OCI-LY3 (cell line): ENCODE data around the gene WASF2.

ENCODE experiments used
- EZH2phosphoT487 ChIP-seq: fragments of 200-600 bp; shearing (Covaris generic); IDR thresholded peaks from 2 replicates; pipeline ENCODE4 v1.6.1; 2018; ENCODE audit warnings: antibody characterized with exemption, mixed run types, low read depth
- TF ChIP-seq, protein P1 (sequence below): fragments of 200-600, 300-600 bp; sonication (generic); IDR thresholded peaks from 2 replicates; pipeline ENCODE4 v1.5.1; 2014; ENCODE audit warnings: antibody characterized with exemption, low read length, low read depth

DNA sequence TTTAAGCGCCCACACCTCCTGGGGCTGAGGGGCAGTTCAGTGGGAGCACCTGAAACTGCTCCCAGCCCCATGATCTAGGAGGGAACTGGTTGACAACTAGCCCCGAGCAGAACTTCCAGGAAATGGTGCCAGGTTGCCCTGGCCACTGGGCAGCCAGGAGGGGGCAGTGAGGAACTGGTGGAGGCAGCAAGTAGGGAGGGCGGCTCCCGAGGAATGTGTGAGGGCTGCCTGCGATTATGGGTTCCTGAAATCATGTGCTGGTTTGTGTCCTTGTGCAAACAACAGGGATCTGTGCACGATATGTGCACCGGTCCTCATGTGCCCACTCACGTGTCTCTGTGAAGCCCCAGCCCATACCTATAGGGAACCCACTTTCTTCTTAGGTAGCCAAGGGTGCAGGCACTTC is 87.6 kb downstream of the WASF2 start:
- TF ChIP-seq, protein P1, sequence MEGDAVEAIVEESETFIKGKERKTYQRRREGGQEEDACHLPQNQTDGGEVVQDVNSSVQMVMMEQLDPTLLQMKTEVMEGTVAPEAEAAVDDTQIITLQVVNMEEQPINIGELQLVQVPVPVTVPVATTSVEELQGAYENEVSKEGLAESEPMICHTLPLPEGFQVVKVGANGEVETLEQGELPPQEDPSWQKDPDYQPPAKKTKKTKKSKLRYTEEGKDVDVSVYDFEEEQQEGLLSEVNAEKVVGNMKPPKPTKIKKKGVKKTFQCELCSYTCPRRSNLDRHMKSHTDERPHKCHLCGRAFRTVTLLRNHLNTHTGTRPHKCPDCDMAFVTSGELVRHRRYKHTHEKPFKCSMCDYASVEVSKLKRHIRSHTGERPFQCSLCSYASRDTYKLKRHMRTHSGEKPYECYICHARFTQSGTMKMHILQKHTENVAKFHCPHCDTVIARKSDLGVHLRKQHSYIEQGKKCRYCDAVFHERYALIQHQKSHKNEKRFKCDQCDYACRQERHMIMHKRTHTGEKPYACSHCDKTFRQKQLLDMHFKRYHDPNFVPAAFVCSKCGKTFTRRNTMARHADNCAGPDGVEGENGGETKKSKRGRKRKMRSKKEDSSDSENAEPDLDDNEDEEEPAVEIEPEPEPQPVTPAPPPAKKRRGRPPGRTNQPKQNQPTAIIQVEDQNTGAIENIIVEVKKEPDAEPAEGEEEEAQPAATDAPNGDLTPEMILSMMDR: no peak
- TF ChIP-seq EZH2phosphoT487: no peak
